ENCODE results near the gene MBD3. TPM values are rescaled to one million over a fixed set of nuclear protein-coding genes. Genes with fewer than 3 reads are reported as not detected.
"Not testable (repeated sequence)": the region's sequence is repeated elsewhere in the genome, so short reads cannot be mapped to it uniquely, and the experiment has no call there.

MBD3 gene
- total and polyA plus RNA-seq, 10 donors: 57.4 to 177 (median 75.6) TPM

GRCh38 chr19:1538978-1539377 lies 53.7 kb downstream of the MBD3 start:
- DNase-seq: no peak
- no peaks in the 10 kb centered on the region for H3K36me3 ChIP-seq
- no peak overlapping the region for H3K4me3 ChIP-seq
- H3K9me3 ChIP-seq: peaks cover 0 to 4% (median 0%) of the 10 kb centered on the region in 8 donors
- peaks cover 0 to 91% (median 23%) of the 10 kb centered on the region in 7 donors for H3K27me3 ChIP-seq (replicated peaks in 1 of 7)
- WGBS, 5 donors: 40 to 56% (median 51%) methylated on average over 15 of the region's 15 CpGs
- intact Hi-C loops (cut with DNase I; ENCODE audit: low total_unique reads): no loop called here
- H3K4me1 ChIP-seq: no peaks in the 10 kb centered on the region
- no peak for TF ChIP-seq CTCF (IDR thresholded peaks at IDR 0.05 in 8 of 11, conservative IDR thresholded peaks at IDR 0.05 in 3 of 11)
- TF ChIP-seq POLR2A (IDR thresholded peaks at IDR 0.05): no peak
- TF ChIP-seq POLR2AphosphoS5 (IDR thresholded peaks at IDR 0.05): no peak
- H3K27ac ChIP-seq: no peak overlapping the region

GRCh38 chr19:1535699-1536098 lies 57.0 kb downstream of the MBD3 start:
- H3K4me3 ChIP-seq; H3K27ac ChIP-seq; H3K4me1 ChIP-seq; H3K36me3 ChIP-seq; intact Hi-C loops (cut with DNase I; ENCODE audit: low total_unique reads); H3K9me3 ChIP-seq; DNase-seq: not testable (repeated sequence)
- H3K27me3 ChIP-seq (replicated peaks in 1 of 7): peaks cover 0 to 91% (median 15%) of the 10 kb centered on the region in 7 donors
- WGBS, 5 donors: 92 to 95% (median 93%) methylated on average over 7 of the region's 7 CpGs

GRCh38 chr19:1534972-1535371 lies 57.7 kb downstream of the MBD3 start:
- Histone ChIP-seq H3K27me3 (replicated peaks in 1 of 7) (peaks cover 0 to 91% (median 10%) of the 10 kb centered on the region in 7 donors), H3K4me1 (no peaks in the 10 kb centered on the region), H3K27ac (no peak overlapping the region), H3K36me3 (no peaks in the 10 kb centered on the region), H3K9me3 (peaks cover 0 to 4% (median 0%) of the 10 kb centered on the region in 8 donors), H3K4me3 (no peak overlapping the region)
- WGBS, 5 donors: 77 to 95% (median 85%) methylated on average over 6 to 14 of the region's 14 CpGs
- intact Hi-C loops (cut with DNase I; ENCODE audit: low total_unique reads): no loop called here
- TF ChIP-seq POLR2A (IDR thresholded peaks at IDR 0.05) (no peak), POLR2AphosphoS5 (IDR thresholded peaks at IDR 0.05) (no peak), CTCF (IDR thresholded peaks at IDR 0.05 in 8 of 11, conservative IDR thresholded peaks at IDR 0.05 in 3 of 11) (no peak)
- DNase-seq: no peak

GRCh38 chr19:1533510-1534150 lies 59.0 kb downstream of the MBD3 start:
- WGBS, 5 donors: 72 to 80% (median 78%) methylated on average over 8 to 23 of the region's 23 CpGs
- TF ChIP-seq POLR2A (IDR thresholded peaks at IDR 0.05) (no peak), CTCF (IDR thresholded peaks at IDR 0.05 in 8 of 11, conservative IDR thresholded peaks at IDR 0.05 in 3 of 11) (no peak), POLR2AphosphoS5 (IDR thresholded peaks at IDR 0.05) (no peak)
- H3K27me3 ChIP-seq (replicated peaks in 1 of 7): peaks cover 0 to 91% (median 15%) of the 10 kb centered on the region in 7 donors
- no peak for DNase-seq
- no peak overlapping the region for H3K4me3 ChIP-seq
- intact Hi-C loops (cut with DNase I; ENCODE audit: low total_unique reads): no loop called here
- H3K9me3 ChIP-seq: peaks cover 0 to 4% (median 0%) of the 10 kb centered on the region in 8 donors
- H3K36me3 ChIP-seq: no peaks in the 10 kb centered on the region
- no peaks in the 10 kb centered on the region for H3K4me1 ChIP-seq
- H3K27ac ChIP-seq: no peak overlapping the region

All from spleen (tissue), 11 donors.